NOMO-1 treated with dmso at 0.1 percent for 144 hours (cell line): Measurements from ENCODE around the gene APEX1.
A peak's percentile ranks its signal among the peaks of the same experiment; 100 is the strongest.
"Not testable (repeated sequence)": the region's sequence is repeated elsewhere in the genome, so short reads cannot be mapped to it uniquely, and the experiment has no call there.

Source experiments
- DNase-seq: peaks from one replicate; lab custom pipeline; 2025; ENCODE audit not compliant: unreplicated experiment; lab: John Stamatoyannopoulos, UW

Gene APEX1

DNA sequence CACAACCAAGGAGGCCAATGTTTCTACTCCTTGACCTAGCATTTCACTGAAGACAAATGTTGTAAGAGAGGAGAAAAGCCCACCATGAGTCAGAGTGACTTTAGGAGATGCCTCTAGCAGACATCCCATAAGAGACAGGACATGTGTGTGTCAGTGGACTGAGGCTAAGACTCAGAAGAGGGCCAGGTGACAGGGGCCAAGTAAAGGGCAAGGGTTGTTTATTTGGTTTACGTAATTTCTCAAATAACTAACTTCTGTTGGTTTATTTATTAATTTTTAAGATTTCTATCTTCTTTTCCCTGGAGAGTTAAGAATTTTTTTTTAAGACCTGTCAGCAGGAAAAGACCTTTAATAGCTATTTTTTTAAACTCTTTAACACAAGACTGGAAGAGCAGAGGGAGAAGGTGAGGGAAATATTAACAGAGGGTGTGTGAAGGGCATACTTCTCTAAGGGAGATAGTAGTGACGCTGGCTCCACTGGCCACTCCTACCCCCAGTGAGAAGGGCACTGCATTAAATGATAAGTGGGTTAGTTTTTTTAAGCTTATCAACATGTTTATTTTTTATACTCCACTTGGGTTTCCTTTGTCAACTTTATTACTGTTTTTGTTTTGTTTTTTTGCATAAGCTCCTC, 17.6 kb downstream of the APEX1 start:
- DNase-seq: no peak

DNA sequence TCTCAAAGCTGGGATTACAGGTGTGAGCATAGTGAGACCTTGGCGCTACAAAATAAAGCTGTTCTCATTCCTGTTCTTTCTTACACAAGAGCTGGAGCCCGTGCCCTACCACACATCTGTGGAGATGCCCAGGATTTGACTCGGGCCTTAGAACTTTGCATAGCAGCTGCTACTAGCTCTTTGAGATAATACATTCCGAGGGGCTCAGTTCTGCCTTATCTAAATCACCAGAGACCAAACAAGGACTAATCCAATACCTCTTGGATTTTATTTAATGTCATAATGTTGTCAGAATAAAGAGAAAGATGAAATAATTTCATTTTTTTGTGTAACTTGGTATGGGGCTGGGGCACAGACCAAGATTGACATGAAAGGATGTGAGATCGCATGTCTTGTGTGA, 21.8 kb downstream of the APEX1 start:
- no peak for DNase-seq

DNA sequence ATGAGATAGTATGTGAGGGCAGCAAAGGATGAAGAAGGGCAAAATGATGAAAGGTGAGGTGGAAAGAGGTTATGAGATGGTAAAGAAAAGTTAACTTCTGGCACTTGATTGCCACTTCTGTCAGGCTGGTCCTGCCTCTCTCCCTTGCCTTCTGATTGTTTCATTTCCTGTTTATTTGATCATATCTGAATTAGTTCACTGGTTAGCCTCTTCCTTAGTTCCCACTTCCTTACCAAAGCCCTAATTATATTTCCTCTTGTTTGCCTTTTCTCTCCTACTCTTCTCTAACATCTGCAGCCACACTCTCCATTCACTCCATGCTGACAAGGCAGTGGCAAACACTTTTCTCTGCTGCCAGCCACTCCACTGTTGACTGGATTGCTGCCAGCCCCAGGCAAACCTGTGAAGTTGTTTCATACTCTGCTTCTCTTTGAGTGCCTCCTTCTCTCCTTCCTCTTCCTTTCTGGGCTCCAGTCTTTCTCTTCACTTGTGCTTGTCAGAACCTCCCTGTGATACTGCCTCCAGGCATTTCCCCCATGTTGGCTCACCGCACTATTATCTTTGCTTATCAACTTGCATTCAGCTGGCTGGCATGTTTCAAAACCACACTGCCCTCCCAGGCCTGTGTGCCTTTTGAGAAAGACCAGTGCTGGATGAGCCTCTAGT, 22.3 kb downstream of the APEX1 start:
- DNase-seq: no peak

DNA sequence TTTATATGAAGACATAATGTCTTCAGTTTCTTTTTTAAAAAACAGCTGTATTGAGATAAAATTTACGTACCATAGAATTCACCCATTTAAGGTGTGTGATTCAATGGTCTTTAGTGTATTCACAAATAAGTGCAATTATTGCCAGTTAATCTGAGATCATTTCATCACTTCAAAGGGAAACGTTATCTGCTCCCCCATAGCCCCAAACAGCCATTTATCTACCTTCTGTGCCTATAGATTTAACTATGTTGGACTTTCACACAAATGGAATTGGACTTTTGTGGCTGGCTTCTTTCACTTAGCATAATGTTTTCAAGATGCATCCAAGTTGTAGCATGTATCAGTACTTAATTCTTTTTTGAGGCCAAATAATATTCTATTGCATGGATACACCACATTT, 23.9 kb downstream of the APEX1 start:
- no peak for DNase-seq

DNA sequence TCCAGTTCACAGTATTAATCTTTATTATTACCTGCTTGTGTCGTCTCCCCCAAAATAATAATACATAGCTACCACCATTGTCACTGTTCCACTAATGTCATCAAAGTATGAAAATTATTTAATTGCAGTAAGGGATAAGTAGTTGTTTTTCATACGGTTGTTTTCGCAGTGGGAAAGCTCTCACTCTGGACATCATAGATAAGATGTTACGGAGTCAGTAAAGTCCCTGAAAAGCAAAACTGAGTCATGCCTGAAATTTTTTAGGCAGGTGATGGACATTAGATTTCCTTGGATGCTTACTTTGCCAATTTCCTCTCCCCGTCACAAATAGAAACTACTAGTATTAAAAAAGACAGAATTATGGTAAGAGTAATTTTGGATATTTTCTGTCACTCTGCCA, 27.4 kb downstream of the APEX1 start:
- no peak for DNase-seq

DNA sequence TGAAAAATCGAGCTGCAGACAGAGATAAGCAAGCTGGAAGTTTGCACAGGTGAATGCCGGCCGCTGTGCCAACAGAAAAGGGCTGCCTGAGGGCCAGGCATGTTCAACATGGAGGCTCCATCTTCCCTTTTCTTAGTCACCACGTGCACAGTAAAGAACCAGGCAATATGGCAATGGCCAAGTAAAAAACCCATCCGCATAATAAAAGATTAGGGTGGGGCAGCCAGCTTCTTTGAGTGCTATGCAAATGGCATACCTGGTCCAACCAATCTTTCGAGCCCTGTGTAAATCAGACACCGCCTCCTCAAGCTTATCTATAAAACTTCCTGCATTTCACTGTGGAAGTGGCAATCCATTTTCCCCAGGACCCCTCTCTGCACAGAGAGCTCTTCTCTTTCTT, 30.9 kb downstream of the APEX1 start:
- DNase-seq: no peak

DNA sequence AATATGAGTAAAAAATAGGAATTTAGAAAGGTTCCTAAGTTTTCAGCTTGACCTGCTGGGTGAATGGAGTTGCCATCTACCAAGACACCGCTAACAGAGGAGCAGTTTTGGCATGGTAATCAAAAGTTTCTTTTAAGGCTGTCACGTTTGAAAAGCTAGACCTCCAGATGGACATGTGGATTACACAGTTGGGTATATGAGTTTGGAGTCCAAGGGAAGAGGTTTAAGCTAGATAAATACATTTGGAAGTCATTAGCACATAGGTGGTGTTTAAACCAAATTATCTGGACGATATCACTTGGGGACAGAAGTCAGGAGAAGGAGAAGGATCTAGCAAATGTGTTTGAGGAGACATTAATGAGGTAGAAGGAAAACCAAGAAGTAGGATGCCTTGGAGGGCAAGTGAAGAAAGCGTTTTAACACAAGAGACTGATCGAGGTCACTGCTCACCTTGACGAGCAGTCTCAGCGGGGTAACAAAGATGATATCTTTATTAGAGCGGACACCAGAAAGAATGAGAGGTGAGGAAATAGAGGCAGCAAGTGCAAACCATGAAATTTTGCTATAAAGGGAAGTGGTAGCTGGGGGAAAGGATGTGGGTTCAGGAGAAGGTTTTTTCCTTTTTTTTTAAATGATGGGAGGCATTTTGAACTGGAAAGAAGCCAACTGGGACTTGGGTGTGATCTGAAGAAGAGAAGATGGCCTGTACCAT, 31.8 kb downstream of the APEX1 start:
- DNase-seq: no peak

DNA sequence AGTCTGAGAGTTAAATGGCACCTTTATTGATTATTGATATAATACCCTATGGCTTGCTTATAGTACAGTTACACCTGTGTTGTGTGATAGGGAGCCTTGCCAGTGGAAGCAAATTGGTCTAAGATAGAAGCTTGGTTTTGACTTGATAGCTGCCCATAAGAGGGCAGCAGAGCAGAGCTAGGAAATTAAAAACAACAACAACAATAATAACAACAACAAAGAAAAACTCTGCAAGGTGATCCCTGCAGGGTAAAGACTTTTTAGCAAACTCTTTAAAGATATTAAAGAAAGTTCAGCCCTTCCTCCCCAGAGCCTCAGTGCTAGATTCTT, 32.3 kb downstream of the APEX1 start:
- no peak for DNase-seq

DNA sequence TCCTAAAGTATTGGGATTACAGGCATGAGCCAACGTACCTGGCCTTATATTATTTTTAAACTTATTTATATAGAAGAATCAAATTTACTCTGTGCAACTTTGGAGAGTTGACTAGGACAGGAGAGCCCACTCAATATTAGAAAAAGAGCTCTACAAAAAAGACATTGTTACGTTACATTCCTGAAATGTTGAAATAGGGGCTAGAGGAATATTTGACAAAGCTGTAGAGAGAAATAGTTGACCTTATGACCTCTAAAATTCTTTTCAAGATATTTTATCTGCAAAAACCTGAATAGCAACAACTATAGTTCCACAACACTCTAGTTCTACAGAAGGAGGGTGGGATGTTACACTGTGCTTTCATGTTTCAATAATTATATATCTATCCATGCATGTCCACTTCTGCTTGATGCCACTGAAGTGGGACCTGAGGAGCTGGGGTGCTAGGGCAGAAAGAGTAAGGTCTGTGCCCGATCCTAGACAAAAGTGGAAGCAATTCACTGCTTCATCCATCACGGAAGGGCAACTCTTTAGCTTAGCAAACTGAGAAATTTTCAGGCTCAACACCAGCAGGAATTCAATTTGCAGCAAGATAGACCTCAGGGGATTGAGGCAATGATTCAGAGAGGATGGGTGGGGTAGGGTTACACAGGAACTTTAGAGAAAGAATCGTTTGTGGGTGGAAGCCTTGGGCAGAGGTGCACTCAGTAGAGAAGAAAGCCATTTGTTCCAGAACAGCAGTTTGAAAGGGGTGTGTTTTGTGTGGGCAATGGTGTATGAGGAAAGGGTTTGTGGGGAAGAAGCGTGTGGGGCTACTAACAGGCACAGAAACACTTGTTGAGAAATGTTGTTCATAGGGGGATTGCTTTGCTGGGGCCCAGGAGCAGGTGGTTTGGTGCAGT, 34.3 kb downstream of the APEX1 start:
- peak; percentile 55 for DNase-seq

DNA sequence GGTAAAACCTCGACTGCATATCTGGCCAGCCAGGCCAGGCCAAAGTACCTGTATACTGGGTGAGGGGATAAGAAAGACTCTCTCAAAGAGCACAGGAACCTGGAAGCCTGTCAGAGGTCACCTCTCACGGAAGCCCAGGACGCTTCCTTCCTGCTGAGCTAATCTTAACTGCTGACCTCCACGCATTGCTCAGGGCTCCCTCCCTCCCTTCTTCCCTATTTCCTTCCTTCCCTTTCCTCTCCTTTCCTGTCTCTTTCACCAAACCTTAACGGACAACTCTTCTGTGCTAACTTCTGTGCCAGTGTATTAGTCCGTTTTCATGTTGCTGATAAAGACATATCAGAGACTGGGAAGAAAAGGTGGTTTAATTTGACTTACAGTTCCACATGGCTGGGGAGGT, 35.5 kb downstream of the APEX1 start:
- DNase-seq: no peak

DNA sequence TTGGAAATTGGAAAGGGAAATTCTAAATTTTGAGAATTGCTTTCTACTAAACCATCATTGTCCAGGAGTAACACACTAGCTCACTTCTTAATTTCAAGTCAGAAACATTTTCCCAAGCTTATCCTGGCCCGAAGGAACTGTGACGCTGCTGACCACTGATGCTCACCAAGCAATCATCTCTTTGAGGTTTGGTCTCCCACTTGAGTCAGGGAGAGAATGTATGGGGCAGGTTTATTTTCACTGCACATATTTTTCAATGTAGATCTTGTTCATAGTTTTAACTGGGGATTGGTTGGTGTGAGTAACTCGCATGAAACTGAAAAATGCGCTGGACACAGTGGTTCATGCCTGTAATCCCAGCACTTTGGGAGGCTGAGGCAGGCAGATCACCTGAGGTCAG, 37.5 kb downstream of the APEX1 start:
- DNase-seq: no peak

DNA sequence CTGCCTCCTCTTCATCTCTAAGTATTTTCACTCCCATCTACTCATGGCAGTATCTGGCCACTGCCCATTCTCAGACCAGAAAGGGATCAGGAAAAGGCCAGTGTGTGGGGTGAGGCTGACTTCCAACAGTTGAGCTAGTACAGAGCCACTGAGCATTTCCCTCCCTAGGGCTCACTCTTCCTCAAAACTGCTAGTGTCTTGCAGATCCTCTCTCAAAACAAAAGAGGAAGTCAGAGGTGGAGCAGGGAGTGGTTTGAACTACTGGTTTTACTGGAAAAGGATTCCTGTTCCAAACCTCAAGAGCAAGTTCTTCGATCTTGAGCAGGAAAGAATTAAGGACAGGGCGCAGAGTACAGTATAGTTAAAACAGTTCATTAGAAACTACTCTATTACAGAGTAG, 38.6 kb downstream of the APEX1 start:
- peak; percentile 44 for DNase-seq

DNA sequence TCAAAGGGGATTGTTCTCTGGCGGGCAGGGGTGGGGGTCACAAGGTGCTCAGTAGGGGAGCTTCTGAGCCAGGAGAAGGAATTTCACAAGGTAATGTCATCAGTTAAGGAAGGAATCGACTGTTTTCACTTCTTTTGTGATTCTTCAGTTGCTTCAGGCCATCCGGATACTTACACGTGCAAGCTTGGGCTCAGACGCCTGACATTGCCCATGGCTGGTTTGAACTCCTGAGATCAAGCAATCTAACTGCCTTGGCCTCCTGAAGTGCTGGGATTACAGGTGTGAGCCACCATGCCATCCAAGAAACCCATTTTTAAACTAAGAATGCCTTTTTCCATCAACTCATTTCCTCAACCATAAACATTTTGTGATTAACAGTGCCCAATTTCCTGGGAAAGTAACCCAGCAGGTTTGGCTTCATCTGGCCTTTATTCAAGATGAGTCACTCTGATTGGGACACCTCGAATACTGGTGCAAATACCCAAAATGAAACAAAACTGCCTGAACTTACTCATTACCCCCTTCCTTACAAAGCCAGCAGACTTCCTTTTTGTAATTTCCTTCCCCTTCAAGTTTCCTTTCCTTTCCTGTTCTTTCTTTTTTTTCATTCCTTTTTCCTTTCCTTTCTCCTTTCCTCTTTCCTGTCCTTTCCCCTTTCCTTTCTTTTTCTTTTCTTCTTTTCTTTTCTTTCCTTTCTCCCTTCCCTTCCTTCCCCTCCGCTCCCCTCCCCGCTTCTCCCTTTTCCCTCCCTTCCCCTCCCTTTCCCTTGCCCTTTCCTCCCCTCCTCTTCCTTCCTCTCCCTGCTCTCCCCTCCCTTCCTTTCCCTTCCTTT, 40.1 kb downstream of the APEX1 start:
- DNase-seq: peak; percentile 29

DNA sequence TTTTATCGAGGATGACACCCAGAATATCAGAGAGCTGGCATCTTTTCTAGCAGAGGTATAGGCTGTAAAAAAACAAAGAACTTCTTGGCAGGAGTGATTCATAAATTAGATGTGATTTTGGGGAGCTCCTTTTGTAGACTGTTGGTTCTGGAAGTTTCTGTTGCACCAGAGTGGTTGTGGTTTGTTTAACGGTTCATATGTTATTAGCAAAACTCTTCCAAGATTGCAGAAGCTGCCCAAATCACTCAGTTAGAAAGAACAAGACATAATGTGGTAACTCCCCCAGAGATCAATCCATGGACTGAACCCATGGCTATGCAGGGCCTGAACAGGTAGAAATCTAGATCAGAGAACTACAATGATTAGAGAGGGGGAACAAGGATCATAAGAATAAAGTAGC, 43.6 kb downstream of the APEX1 start:
- peak; percentile 28 for DNase-seq

DNA sequence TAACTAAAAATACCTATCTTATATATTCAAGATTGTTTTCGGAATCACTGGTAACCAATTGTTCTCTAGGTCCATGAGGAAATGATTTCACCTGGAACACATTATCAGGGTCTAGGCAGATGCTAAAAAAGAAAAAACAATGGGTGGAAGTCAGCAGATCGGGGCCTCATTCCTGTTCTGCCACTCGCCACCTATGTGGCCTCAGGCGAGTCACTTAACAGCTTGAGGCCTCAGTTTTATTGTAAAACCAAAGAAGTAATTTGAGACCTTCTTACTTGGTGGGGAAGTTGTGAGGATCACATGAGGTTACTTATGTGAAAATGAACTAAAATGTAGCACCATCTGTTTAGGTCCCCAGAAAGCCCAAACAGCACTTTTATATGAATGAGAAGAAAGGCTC, 44.1 kb downstream of the APEX1 start:
- DNase-seq: no peak

DNA sequence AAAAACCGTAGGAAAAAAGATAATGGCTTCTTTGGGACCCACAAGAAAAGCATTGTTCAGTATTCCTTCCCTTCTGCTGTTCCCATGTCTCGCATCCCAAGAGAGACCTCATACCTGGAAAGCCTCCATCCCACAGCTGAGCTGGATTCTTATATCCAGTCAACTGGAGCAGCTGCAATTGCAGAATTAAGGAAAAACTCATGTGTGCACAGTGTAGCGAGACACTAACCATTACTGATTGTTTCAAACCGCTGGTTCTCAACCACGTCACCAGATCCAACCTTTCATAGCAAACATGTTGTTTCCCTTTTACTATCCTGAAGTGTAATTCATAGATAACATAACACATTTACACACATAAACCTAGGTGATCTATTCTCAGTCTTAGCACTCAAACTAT, 44.9 kb downstream of the APEX1 start:
- DNase-seq: no peak

DNA sequence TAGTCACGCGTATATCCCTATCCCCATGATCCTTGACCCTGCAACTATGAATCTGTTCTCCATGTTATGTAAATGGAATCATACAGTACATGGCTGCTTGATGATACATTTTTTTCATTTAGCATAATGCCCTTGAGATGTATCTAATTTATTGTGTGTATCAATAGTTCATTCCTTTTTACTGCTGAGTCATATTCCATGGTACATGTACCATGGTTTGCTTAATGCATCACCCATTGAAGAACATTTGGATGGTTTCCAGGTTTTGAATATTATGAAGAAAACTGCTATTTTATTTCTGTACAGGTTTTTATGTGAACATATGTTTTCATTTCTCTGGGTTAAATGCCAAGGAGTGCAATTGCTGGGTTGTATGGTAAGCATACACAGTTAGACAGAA, 46.3 kb downstream of the APEX1 start:
- DNase-seq: no peak

DNA sequence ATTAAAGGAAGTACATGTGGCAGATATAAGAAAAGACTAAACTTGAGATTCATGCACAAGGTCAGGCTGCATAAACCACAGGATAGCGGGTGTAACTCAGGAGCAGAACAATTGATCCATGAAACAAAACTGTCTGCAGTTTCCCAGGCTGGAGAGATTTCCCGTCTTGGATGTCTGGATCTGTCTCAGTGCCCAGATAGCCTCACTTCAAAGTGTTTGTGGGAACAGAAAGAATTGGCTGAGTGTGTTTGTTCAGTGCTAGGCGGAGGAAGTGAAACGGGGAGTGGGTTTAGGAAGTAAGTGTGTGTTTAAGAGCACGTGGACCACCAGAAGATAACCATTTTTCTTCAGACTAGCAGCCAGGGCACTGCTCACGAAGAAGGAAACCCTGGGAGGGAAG, 48.9 kb downstream of the APEX1 start:
- DNase-seq: no peak

DNA sequence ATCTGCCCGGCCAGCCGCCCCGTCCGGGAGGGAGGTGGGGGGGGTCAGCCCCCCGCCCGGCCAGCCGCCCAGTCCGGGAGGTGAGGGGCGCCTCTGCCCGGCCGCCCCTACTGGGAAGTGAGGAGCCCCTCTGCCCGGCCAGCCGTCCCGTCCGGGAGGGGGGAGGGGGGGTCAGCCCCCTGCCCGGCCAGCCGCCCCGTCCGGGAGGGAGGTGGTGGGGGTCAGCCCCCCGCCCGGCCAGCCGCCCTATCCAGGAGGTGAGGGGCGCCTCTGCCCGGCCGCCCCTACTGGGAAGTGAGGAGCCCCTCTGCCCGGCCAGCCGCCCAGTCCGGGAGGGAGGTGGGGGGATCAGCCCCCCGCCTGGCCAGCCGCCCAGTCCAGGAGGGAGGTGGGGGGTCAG, 51.2 kb downstream of the APEX1 start:
- not testable (repeated sequence) for DNase-seq

DNA sequence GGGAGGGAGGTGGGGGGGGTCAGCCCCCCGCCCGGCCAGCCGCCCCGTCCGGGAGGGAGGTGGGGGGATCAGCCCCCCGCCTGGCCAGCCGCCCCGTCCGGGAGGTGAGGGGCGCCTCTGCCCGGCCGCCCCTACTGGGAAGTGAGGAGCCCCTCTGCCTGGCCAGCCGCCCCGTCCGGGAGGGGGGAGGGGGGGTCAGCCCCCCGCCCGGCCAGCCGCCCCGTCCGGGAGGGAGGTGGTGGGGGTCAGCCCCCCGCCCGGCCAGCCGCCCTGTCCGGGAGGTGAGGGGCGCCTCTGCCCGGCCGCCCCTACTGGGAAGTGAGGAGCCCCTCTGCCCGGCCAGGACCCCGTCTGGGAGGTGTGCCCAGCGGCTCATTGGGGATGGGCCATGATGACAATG, 51.7 kb downstream of the APEX1 start:
- DNase-seq: not testable (repeated sequence)
